GM19035 (cell line): ENCODE results near the gene TCF4.

ENCODE experiments used
- ATAC-seq: cut with Tn5 transposase; IDR thresholded peaks from one replicate; pipeline ENCODE4 v1.9.1; 2021; ENCODE audit not compliant: unreplicated experiment

The TCF4 gene

GRCh38 chr18:55446996-55447671 is 140.9 kb downstream of the TCF4 start:
- no peak for ATAC-seq

DNA sequence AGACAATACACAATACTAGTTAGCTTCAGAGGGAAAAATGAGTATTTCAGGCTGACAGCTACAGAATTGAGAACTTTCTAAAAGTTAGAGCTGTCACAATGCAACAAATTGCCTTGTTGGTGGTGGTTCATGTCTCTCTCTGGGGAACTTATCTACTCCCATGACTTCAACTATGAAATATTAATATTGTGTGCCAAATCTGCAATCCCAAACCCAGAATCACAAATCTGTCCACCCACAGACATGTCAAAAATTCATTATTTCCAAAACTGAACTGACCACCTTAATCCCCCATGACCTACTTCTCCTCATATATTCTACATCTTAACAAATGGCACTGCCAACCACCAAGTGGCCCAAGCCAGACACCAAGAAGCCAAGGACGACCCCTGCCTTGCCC is 143.5 kb downstream of the TCF4 start:
- no peak for ATAC-seq

DNA sequence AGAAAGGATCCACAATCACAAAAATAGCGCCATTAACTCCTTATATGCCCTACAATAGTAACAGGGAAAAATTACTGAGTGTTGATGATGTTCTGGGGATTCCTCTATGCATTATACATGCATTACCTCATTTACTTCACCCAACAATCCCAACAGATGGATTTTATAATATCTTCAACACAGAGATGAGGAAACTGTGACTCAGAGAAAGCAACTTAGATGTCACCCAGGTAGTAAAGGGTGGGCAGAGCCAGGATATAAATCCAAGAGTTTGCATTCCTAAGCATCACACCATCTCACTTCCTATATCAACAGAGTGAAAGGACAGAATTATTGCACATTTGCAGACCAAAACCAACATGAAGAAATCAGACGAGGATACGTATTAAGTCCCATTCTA is 144.2 kb downstream of the TCF4 start:
- no peak for ATAC-seq

DNA sequence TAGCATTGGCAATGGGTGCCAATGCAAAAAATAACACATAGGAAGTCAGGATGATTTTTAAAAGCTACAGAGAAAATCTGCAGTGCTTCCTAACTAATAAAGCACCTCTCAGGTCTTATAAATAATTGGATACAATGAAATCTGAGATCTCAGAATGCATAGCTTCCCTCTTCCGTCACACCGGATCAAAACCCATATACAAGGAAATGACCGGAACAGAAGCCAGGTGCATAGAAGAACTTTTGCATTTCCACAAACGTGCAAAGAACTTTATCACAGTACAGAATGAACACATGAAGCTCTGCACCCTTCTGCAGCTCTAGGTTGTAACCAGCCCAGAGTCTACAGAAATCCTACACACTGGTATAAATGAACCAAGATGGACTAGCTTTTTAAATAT is 145.4 kb downstream of the TCF4 start:
- no peak for ATAC-seq

- no peak for ATAC-seq
These were observed 147.0 kb downstream of the TCF4 start for GRCh38 chr18:55440988-55441387.

GRCh38 chr18:55439056-55439455 is 148.9 kb downstream of the TCF4 start:
- no peak for ATAC-seq

- no peak for ATAC-seq
These were observed 152.4 kb downstream of the TCF4 start for GRCh38 chr18:55435592-55435991.

DNA sequence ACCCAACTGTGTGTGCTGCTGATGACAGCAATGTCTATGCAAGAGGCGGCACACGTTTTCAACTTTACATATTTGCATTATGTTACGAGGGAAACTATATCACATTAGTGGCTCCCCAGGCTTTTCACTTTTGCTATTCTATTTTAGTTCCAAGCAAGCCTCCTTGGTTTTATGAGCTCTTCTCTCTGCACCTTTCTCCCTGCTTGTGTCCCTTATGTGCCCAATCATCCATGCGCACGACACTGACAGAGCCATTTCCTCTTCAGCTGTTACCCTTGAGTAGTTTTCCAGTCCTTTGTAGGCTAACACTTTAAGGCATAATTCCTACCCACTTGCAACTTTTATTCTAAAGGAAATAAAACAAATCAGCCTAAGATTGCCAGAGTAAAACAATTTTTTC is 154.3 kb downstream of the TCF4 start:
- ATAC-seq: no peak

DNA sequence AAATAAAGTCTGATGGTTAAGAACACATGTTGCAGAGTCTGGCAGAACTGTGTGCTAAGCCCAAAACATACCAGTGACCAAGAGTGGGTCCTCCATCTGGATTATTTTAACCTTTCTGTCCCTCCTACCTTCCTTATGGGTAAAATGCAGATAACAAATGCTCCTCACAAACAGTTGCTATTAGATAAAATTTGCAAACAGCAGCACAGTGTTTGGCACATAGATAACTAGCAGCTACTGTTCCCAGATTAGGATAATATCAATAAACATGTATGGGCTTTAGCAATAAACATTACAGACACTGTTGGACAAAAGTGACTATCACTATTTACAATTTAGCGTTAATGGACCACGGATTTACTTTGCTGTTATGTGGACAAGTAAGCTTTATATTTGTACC is 154.9 kb downstream of the TCF4 start:
- ATAC-seq: no peak

GRCh38 chr18:55432307-55433040 is 155.5 kb downstream of the TCF4 start:
- ATAC-seq: no peak

GRCh38 chr18:55430026-55430425 is 158.0 kb downstream of the TCF4 start:
- ATAC-seq: no peak

- no peak for ATAC-seq
These were observed 160.0 kb downstream of the TCF4 start for GRCh38 chr18:55427951-55428350.

GRCh38 chr18:55425698-55426097 is 162.3 kb downstream of the TCF4 start:
- ATAC-seq: no peak

GRCh38 chr18:55422456-55423180 is 165.4 kb downstream of the TCF4 start:
- ATAC-seq: no peak

- ATAC-seq: no peak
These were observed 166.2 kb downstream of the TCF4 start for GRCh38 chr18:55421615-55422419.

- ATAC-seq: no peak
These were observed 166.7 kb downstream of the TCF4 start for GRCh38 chr18:55421308-55421614.

DNA sequence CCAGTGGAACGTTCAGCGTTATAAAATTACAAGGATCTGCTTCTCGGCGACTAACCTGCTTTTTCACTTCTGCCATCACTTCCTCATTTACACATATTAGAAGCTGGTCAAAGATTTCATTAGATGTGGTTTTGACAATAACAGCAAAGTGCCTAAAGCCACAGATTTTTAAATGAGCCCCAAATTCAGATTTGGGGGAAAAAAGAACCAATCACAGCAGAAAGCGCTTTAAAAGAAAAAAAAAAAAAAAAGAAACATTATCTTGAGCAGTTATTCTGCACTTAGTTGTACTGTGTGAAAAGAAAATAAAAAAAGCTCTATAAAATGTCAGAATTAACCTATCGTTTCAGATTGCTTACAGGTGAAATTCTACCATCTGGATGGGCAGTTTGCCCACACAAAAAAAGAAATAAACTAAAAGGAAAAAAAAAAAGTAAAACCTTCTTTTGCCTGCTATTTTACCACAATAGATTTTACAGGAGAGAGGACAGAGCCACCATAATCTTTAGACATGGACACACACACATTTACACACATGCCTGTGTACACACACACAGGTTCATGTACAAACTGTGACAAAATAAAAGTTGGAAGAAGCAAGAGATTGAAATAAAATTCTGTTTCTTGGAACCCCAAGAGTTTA is 167.2 kb downstream of the TCF4 start:
- peak; percentile 82 for ATAC-seq

- ATAC-seq: peak; percentile 22
These were observed 167.9 kb downstream of the TCF4 start for GRCh38 chr18:55419947-55420664.

DNA sequence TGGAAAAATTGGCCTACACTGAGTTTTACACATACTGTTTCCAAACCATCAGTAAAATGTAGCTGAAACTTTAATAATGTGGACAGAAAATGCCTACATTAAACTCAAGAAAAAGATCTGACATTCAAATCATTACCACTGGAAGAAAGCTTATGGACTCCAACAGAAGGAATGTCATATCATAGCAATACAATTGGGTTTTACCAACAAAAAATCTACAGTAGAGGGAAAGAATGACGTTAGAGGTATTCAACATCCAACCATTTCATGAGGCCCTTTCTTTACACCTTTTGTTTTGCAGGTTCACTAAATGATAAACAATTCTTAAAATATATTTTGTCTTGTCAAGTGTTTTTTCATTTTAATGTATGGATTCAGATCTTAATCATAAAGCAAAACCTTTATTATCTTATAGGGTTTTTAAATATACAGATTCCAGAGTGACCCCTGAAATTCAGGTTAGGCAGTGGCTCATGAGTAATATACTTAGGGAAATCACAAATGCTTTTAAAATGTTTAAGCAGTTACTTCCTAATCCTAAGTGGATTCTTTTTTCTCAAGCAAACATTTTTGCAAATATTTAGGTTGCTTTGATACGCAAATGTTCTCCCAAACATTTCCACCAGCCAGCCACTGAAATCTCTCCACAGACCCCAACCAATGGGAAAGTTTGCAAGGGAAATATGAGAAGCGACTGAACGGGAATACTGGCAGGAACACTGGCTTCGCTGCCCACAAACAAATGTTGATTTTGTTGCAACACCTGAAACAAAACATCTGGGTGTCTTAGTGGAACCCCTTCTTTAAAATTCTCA is 168.7 kb downstream of the TCF4 start:
- ATAC-seq: no peak
